CD14-positive monocyte (primary cell): ENCODE data around the gene H2AZ2. TPM values are rescaled to one million over a fixed set of nuclear protein-coding genes. Genes with fewer than 3 reads are reported as not detected.
"Not testable (repeated sequence)": the region's sequence is repeated elsewhere in the genome, so short reads cannot be mapped to it uniquely, and the experiment has no call there.

Experiments used
- DNase-seq, 3 donors: peaks; one replicate each; pipeline ENCODE4 v3.0.0-alpha.2; 2011 to 2022
- H2AFZ ChIP-seq: 2 replicates; pipeline ENCODE4 v1.6.0; 2012; ENCODE audit warnings: mild to moderate bottlenecking, low read depth, low read length, inconsistent platforms; ENCODE audit not compliant: insufficient read depth, poor library complexity, severe bottlenecking
- H3K27ac ChIP-seq, 2 donors: 1 replicate in 1 of 2; 2 replicates in 1 of 2; pipeline ENCODE4 v1.5.1; 2012 to 2013; ENCODE audit warnings: low read length in 2 of 2, control low read depth in 1 of 2, inconsistent platforms in 1 of 2, low read depth in 1 of 2, mild to moderate bottlenecking in 1 of 2
- H3K27me3 ChIP-seq, 2 donors: one replicate each; pipeline versions ENCODE4 v1.6.0 to v1.6.1; 2011 to 2013; ENCODE audit warnings: low read length in 2 of 2; ENCODE audit not compliant: control insufficient read depth in 2 of 2, insufficient read depth in 2 of 2
- H3K36me3 ChIP-seq, 2 donors: replicated peaks in 1 of 2; 1 replicate in 1 of 2; 2 replicates in 1 of 2; pipeline versions ENCODE4 v1.5.1 to v1.6.1; 2012 to 2013; ENCODE audit warnings: low read length in 2 of 2, control low read depth in 1 of 2, inconsistent platforms in 1 of 2, mild to moderate bottlenecking in 1 of 2; ENCODE audit not compliant: insufficient read depth in 2 of 2, control insufficient read depth in 1 of 2
- H3K4me1 ChIP-seq, 2 donors: 1 replicate in 1 of 2; 2 replicates in 1 of 2; pipeline versions ENCODE4 v1.5.1 to v1.6.1; 2012 to 2013; ENCODE audit warnings: low read length in 2 of 2, control low read depth in 1 of 2, inconsistent platforms in 1 of 2, mild to moderate bottlenecking in 1 of 2, moderate library complexity in 1 of 2; ENCODE audit not compliant: insufficient read depth in 2 of 2, control insufficient read depth in 1 of 2
- H3K4me2 ChIP-seq: replicated peaks from 2 replicates; pipeline ENCODE3; 2012; ENCODE audit warnings: low read length, moderate library complexity, mild to moderate bottlenecking; ENCODE audit not compliant: poor library complexity, severe bottlenecking; ENCODE audit errors: extremely low read depth
- H3K4me3 ChIP-seq, 3 experiments: fragments of 200-600 bp in 1 of 3; sonication (generic) in 1 of 3; replicated peaks in 1 of 3; 1 replicate in 2 of 3; 2 replicates in 1 of 3; pipeline ENCODE4 v1.5.1; 2011 to 2013; ENCODE audit warnings: low read length in 3 of 3, mild to moderate bottlenecking in 3 of 3, control low read depth in 2 of 3, low read depth in 2 of 3, inconsistent platforms in 1 of 3, moderate library complexity in 1 of 3
- H3K79me2 ChIP-seq: 2 replicates; pipeline ENCODE4 v1.6.0; 2012; ENCODE audit warnings: mild to moderate bottlenecking, control low read depth, inconsistent platforms, low read length, moderate library complexity; ENCODE audit not compliant: insufficient read depth
- H3K9ac ChIP-seq: 2 replicates; pipeline ENCODE4 v1.6.0; 2017; ENCODE audit warnings: low read length, mild to moderate bottlenecking; ENCODE audit not compliant: insufficient read depth, poor library complexity, severe bottlenecking
- H3K9me3 ChIP-seq, 2 donors: replicated peaks in 1 of 2; 1 replicate in 1 of 2; 2 replicates in 1 of 2; pipeline versions ENCODE4 v1.5.1 to v1.6.1; 2012 to 2013; ENCODE audit warnings: low read length in 2 of 2, control low read depth in 1 of 2; ENCODE audit not compliant: control insufficient read depth in 1 of 2, insufficient read depth in 1 of 2
- H4K20me1 ChIP-seq: 2 replicates; pipeline ENCODE4 v1.6.0; 2012; ENCODE audit warnings: mild to moderate bottlenecking, low read length, control low read depth, moderate library complexity; ENCODE audit not compliant: insufficient read depth
- H3K27ac Mint-ChIP-seq, 7 donors: one replicate each; pipeline ENCODE4 v1.8.0; 2020; ENCODE audit warnings: mild to moderate bottlenecking in 7 of 7, mixed read lengths in 7 of 7, moderate library complexity in 6 of 7, inconsistent platforms in 2 of 7
- H3K27me3 Mint-ChIP-seq, 3 donors: one replicate each; pipeline ENCODE4 v1.8.0; 2021 to 2022; ENCODE audit warnings: low read depth in 3 of 3, mild to moderate bottlenecking in 3 of 3, mixed read lengths in 3 of 3, moderate library complexity in 3 of 3, inconsistent platforms in 1 of 3
- H3K36me3 Mint-ChIP-seq, 2 donors: one replicate each; pipeline ENCODE4 v1.8.0; 2020; ENCODE audit warnings: mixed read lengths in 2 of 2, inconsistent platforms in 1 of 2, mild to moderate bottlenecking in 1 of 2
- H3K4me1 Mint-ChIP-seq: one replicate; pipeline ENCODE4 v1.8.0; 2020; ENCODE audit warnings: mild to moderate bottlenecking, mixed read lengths
- H3K4me3 Mint-ChIP-seq, 2 donors: one replicate each; pipeline ENCODE4 v1.8.0; 2020; ENCODE audit warnings: mild to moderate bottlenecking in 2 of 2, mixed read lengths in 2 of 2, moderate library complexity in 1 of 2
- H3K9me3 Mint-ChIP-seq, 7 donors: one replicate each; pipeline ENCODE4 v1.8.0; 2020 to 2022; ENCODE audit warnings: mixed read lengths in 7 of 7, mild to moderate bottlenecking in 6 of 7, moderate library complexity in 6 of 7, inconsistent platforms in 2 of 7
- CTCF ChIP-seq: fragments of 200-600 bp; IDR thresholded peaks from one replicate; pipeline ENCODE4 v1.8.0; 2022; ENCODE audit warnings: antibody characterized with exemption, mild to moderate bottlenecking
- WGBS: methylation state at CpG from one replicate; pipeline ENCODE4 v1.1.5; 2013; ENCODE audit warnings: missing lambda C conversion rate; ENCODE audit not compliant: insufficient coverage; 5-methylcytosine and 5-hydroxymethylcytosine counted together
- intact Hi-C, 2 donors: fragments of 100-400 bp; cut with micrococcal nuclease; formaldehyde crosslinking; loops; one replicate each; pipeline versions ENCODE4 v1.15.0 to v1.15.1; 2023
- polyA plus RNA-seq, 3 donors: library from polyadenylated mRNA; depleted of rRNA in 1 of 3; unstranded in 2 of 3; stranded (reverse) in 1 of 3; fragments of 300-500 nt in 2 of 3; fragments of >200 nt in 1 of 3; fragmentation: Illumina TruSeq in 2 of 3; gene quantifications; 1 replicate in 2 of 3; 2 replicates in 1 of 3; pipeline ENCODE4 v1.2.3, GENCODE V29; 2012 to 2021

H2AZ2 gene
- polyA plus RNA-seq, 3 donors: 128 to 186 (median 181) TPM

- Histone ChIP-seq H3K27ac (no peak overlapping the region), H3K4me3 (no peak overlapping the region), H3K4me1 (no peaks in the 10 kb centered on the region), H3K36me3 (no peaks in the 10 kb centered on the region), H3K79me2 (no peaks in the 10 kb centered on the region), H4K20me1 (no peaks in the 10 kb centered on the region), H3K27me3 (no peaks in the 10 kb centered on the region), H3K4me2 (no peak overlapping the region), H3K9me3 (no peaks in the 10 kb centered on the region), H3K9ac (no peak overlapping the region), H2AFZ (no peak overlapping the region)
- DNase-seq: peak in 1 of 3 donors; percentile 49
- Mint-ChIP-seq H3K4me3 (no peak overlapping the region), H3K27me3 (peaks cover 0 to 4% (median 3%) of the 10 kb centered on the region in 3 donors), H3K4me1 (no peaks in the 10 kb centered on the region), H3K9me3 (peaks cover 5 to 16% (median 9%) of the 10 kb centered on the region in 7 donors), H3K36me3 (no peaks in the 10 kb centered on the region), H3K27ac (no peak overlapping the region)
- no CpG with 5 or more reads among the region's 4 CpGs for WGBS
- no peak for TF ChIP-seq CTCF
- intact Hi-C loops: no loop called here
Measured at GRCh38 chr7:44867073-44867995, 19.4 kb upstream of the H2AZ2 start.

GRCh38 chr7:44861949-44862348 is 14.1 kb upstream of the H2AZ2 start:
- H4K20me1 ChIP-seq, H3K9me3 ChIP-seq, H3K4me2 ChIP-seq, H3K4me1 Mint-ChIP-seq, H3K27ac ChIP-seq, H2AFZ ChIP-seq, H3K4me1 ChIP-seq, H3K4me3 Mint-ChIP-seq, H3K27ac Mint-ChIP-seq, DNase-seq, H3K36me3 ChIP-seq, H3K27me3 Mint-ChIP-seq, H3K9ac ChIP-seq, H3K79me2 ChIP-seq, H3K36me3 Mint-ChIP-seq, H3K4me3 ChIP-seq, H3K9me3 Mint-ChIP-seq, H3K27me3 ChIP-seq, intact Hi-C loops: not testable (repeated sequence)
- WGBS: no CpG with 5 or more reads among the region's 4 CpGs
